ENCODE data around the gene ABLIM3.
"Not testable (repeated sequence)": the region's sequence is repeated elsewhere in the genome, so short reads cannot be mapped to it uniquely, and the experiment has no call there.

ABLIM3 gene

GRCh38 chr5:149186506-149186905 lies 45.2 kb downstream of the ABLIM3 start:
- no peak for DNase-seq (ENCODE audit: low read depth in 4 of 4, low spot score in 1 of 4)

- DNase-seq (ENCODE audit: low read depth in 4 of 4, low spot score in 1 of 4), result not testable (repeated sequence)
These were observed 46.3 kb downstream of the ABLIM3 start for GRCh38 chr5:149187617-149188016.

GRCh38 chr5:149188383-149188782 lies 47.1 kb downstream of the ABLIM3 start:
- DNase-seq (ENCODE audit: low read depth in 4 of 4, low spot score in 1 of 4), result no peak

GRCh38 chr5:149195337-149195887 lies 54.1 kb downstream of the ABLIM3 start:
- DNase-seq (ENCODE audit: low read depth in 4 of 4, low spot score in 1 of 4), result no peak

GRCh38 chr5:149195962-149196361 lies 54.7 kb downstream of the ABLIM3 start:
- no peak for DNase-seq (ENCODE audit: low read depth in 4 of 4, low spot score in 1 of 4)

- no peak for DNase-seq (ENCODE audit: low read depth in 4 of 4, low spot score in 1 of 4)
These were observed 56.9 kb downstream of the ABLIM3 start for GRCh38 chr5:149198148-149198547.

GRCh38 chr5:149200355-149200754 lies 59.1 kb downstream of the ABLIM3 start:
- DNase-seq (ENCODE audit: low read depth in 4 of 4, low spot score in 1 of 4), result no peak

GRCh38 chr5:149201121-149201637 lies 59.9 kb downstream of the ABLIM3 start:
- no peak for DNase-seq (ENCODE audit: low read depth in 4 of 4, low spot score in 1 of 4)

- no peak for DNase-seq (ENCODE audit: low read depth in 4 of 4, low spot score in 1 of 4)
These were observed 61.7 kb downstream of the ABLIM3 start for GRCh38 chr5:149202910-149203451.

- no peak for DNase-seq (ENCODE audit: low read depth in 4 of 4, low spot score in 1 of 4)
These were observed 62.7 kb downstream of the ABLIM3 start for GRCh38 chr5:149203921-149204441.

GRCh38 chr5:149205625-149206523 lies 64.6 kb downstream of the ABLIM3 start:
- no peak for DNase-seq (ENCODE audit: low read depth in 4 of 4, low spot score in 1 of 4)

GRCh38 chr5:149206524-149207141 lies 65.3 kb downstream of the ABLIM3 start:
- DNase-seq (ENCODE audit: low read depth in 4 of 4, low spot score in 1 of 4), result no peak

- no peak for DNase-seq (ENCODE audit: low read depth in 4 of 4, low spot score in 1 of 4)
These were observed 66.5 kb downstream of the ABLIM3 start for GRCh38 chr5:149207831-149208230.

GRCh38 chr5:149210225-149210624 lies 68.9 kb downstream of the ABLIM3 start:
- no peak for DNase-seq (ENCODE audit: low read depth in 4 of 4, low spot score in 1 of 4)

GRCh38 chr5:149210968-149211490 lies 69.7 kb downstream of the ABLIM3 start:
- no peak for DNase-seq (ENCODE audit: low read depth in 4 of 4, low spot score in 1 of 4)

- DNase-seq (ENCODE audit: low read depth in 4 of 4, low spot score in 1 of 4), result no peak
These were observed 70.3 kb downstream of the ABLIM3 start for GRCh38 chr5:149211566-149211965.

GRCh38 chr5:149212198-149212951 lies 71.1 kb downstream of the ABLIM3 start:
- DNase-seq (ENCODE audit: low read depth in 4 of 4, low spot score in 1 of 4), result no peak

GRCh38 chr5:149213264-149213880 lies 72.1 kb downstream of the ABLIM3 start:
- no peak for DNase-seq (ENCODE audit: low read depth in 4 of 4, low spot score in 1 of 4)

- DNase-seq (ENCODE audit: low read depth in 4 of 4, low spot score in 1 of 4), result no peak
These were observed 74.3 kb downstream of the ABLIM3 start for GRCh38 chr5:149215478-149216090.

- no peak for DNase-seq (ENCODE audit: low read depth in 4 of 4, low spot score in 1 of 4)
These were observed 75.2 kb downstream of the ABLIM3 start for GRCh38 chr5:149216496-149216895.

Data from stimulated activated CD4-positive, alpha-beta T cell treated with anti-CD3 and anti-CD28 coated beads, Interleukin-1b, Interleukin-23, amount 100 ng/mL, for 24 hours (primary cell).